GM12878 (cell line): ENCODE results near the gene MAMDC4. TPM values are rescaled to one million over a fixed set of nuclear protein-coding genes. Genes with fewer than 3 reads are reported as not detected.

Source experiments
- ATAC-seq: fragments of 200-7000 bp; cut with Tn5 transposase; 3 replicates; pipeline ENCODE4 v1.9.1; 2020; ENCODE audit warnings: mild to moderate bottlenecking, moderate library complexity
- BruUV-seq: library from RNA; stranded (reverse); fragments of 400-500 nt; replicated peaks from 2 replicates; lab custom pipeline; 2021; lab: Mats Ljungman, UMichigan
- CTCF ChIA-PET: fragments of 300-600 bp; sonication (Branson Sonifier 250); formaldehyde crosslinking; extraction: SDS; loops from one replicate; lab custom pipeline; 2021; ENCODE audit warnings: inconsistent platforms; lab: Yijun Ruan, JAX
- POLR2A ChIA-PET: fragments of 350-600 bp; formaldehyde crosslinking; extraction: SDS; loops from one replicate; lab custom pipeline; 2021; ENCODE audit warnings: inconsistent platforms; lab: Charles Lee
- RAD21 ChIA-PET: fragments of 300-600 bp; sonication (Branson Sonifier 250); formaldehyde crosslinking; loops from one replicate; lab custom pipeline; 2023; ENCODE audit warnings: antibody characterized with exemption; ENCODE audit not compliant: unreplicated experiment; lab: Charles Lee
- SMC1A ChIA-PET: fragments of 300-600 bp; sonication (Branson Sonifier 250); formaldehyde crosslinking; loops from one replicate; lab custom pipeline; 2023; ENCODE audit not compliant: unreplicated experiment, uncharacterized antibody; lab: Charles Lee
- DNase-seq: peaks from one replicate; pipeline ENCODE4 v3.0.0-alpha.2; 2011; ENCODE audit warnings: low read depth, low spot score
- FAIRE-seq: peaks from 3 replicates; lab custom pipeline; 2011; peaks lifted over from hg19 to GRCh38; lab: Jason Lieb, UNC
- H2AFZ ChIP-seq: 2 replicates; pipeline ENCODE4 v1.6.0; 2011; ENCODE audit warnings: low read depth, low read length, control low read depth; ENCODE audit not compliant: control insufficient read depth
- H3K27ac ChIP-seq: 2 replicates; pipeline ENCODE4 v1.5.1; 2011; ENCODE audit warnings: control low read depth; ENCODE audit not compliant: control insufficient read depth, insufficient read depth
- H3K27me3 ChIP-seq, 2 experiments: replicated peaks in 1 of 2; 2 replicates each; pipeline versions ENCODE4 v1.6.0 to v1.6.1; 2011; ENCODE audit warnings: low read length in 1 of 2; ENCODE audit not compliant: control insufficient read depth in 2 of 2, insufficient read depth in 2 of 2
- H3K36me3 ChIP-seq, 2 experiments: 2 replicates each; pipeline ENCODE4 v1.5.1; 2011; ENCODE audit warnings: low read length in 1 of 2; ENCODE audit not compliant: control insufficient read depth in 2 of 2, insufficient read depth in 2 of 2
- H3K4me1 ChIP-seq: 2 replicates; pipeline ENCODE4 v1.6.1; 2011; ENCODE audit warnings: mild to moderate bottlenecking, low read length, moderate library complexity, mixed read lengths; ENCODE audit not compliant: control insufficient read depth, insufficient read depth
- H3K4me2 ChIP-seq: 2 replicates; pipeline ENCODE4 v1.6.0; 2011; ENCODE audit warnings: control low read depth; ENCODE audit not compliant: control insufficient read depth, insufficient read depth
- H3K4me3 ChIP-seq: fragments of 200-600 bp; sonication (generic); 2 replicates; pipeline ENCODE4 v1.5.1; 2016
- H3K79me2 ChIP-seq: 2 replicates; pipeline ENCODE4 v1.6.0; 2011; ENCODE audit warnings: low read length; ENCODE audit not compliant: control insufficient read depth, insufficient read depth
- H3K9ac ChIP-seq: 2 replicates; pipeline ENCODE4 v1.8.0; 2011; ENCODE audit warnings: low read length, control low read depth, mixed read lengths; ENCODE audit not compliant: control insufficient read depth, insufficient read depth
- H3K9me3 ChIP-seq: replicated peaks from 3 replicates; pipeline ENCODE4 v1.5.1; 2011; ENCODE audit warnings: mild to moderate bottlenecking, low read length; ENCODE audit not compliant: control insufficient read depth, insufficient read depth
- H4K20me1 ChIP-seq: 2 replicates; pipeline ENCODE4 v1.6.0; 2011; ENCODE audit not compliant: control insufficient read depth, insufficient read depth
- CBX3 ChIP-seq: fragments of 200-600 bp; sonication (generic); IDR thresholded peaks from 2 replicates; pipeline ENCODE4 v1.6.1; 2016; ENCODE audit warnings: low read depth, borderline replicate concordance
- PAX8 ChIP-seq: fragments of 450-650 bp; IDR thresholded peaks from 2 replicates; pipeline ENCODE4 v1.6.1; 2017; ENCODE audit warnings: mild to moderate bottlenecking, moderate library complexity
- POLR2AphosphoS5 ChIP-seq: IDR thresholded peaks from 2 replicates; pipeline ENCODE4 v1.6.1; 2011; ENCODE audit warnings: mild to moderate bottlenecking, low read length, inconsistent platforms
- RBBP5 ChIP-seq: fragments of 200-600 bp; sonication (generic); conservative IDR thresholded peaks from 2 replicates; pipeline ENCODE4 v1.6.1; 2016
- WGBS: methylation state at CpG from one replicate; pipeline ENCODE4 v1.1.6; 2016; ENCODE audit warnings: low lambda C conversion rate; ENCODE audit not compliant: insufficient replicate concordance, insufficient coverage; ENCODE audit errors: missing lambda C conversion rate; 5-methylcytosine and 5-hydroxymethylcytosine counted together
- in situ Hi-C: fragments of 300-500 bp; cut with MboI; formaldehyde crosslinking; loops from 9 replicates; pipeline ENCODE4 v1.14.3; 2018; ENCODE audit warnings: mixed read lengths
- intact Hi-C: fragments of 100-400 bp; cut with micrococcal nuclease; formaldehyde crosslinking; loops from one replicate; pipeline ENCODE4 v1.14.2; 2022; ENCODE audit not compliant: unreplicated experiment
- polyA plus RNA-seq, 11 experiments: library from polyadenylated mRNA; depleted of rRNA in 4 of 11; unstranded in 6 of 11; stranded (reverse) in 5 of 11; fragments of >200 nt; fragmentation: Nextera tagmentation in 4 of 11; fragmentation: Illumina TruSeq in 1 of 11; extraction: Ambion mirVana in 4 of 11; extraction: Trizol in 1 of 11; gene quantifications; 1 replicate in 1 of 11; 2 replicates in 10 of 11; pipeline versions ENCODE4 v1.2.1 to v1.2.3, GENCODE V29; 2011 to 2016; ENCODE audit warnings: inconsistent platforms in 2 of 11, missing spikeins in 2 of 11, low read depth in 1 of 11
- total RNA-seq, 4 experiments: library from RNA; depleted of rRNA in 3 of 4; stranded (reverse); fragments of >200 nt in 3 of 4; fragmentation: Illumina TruSeq in 1 of 4; extraction: Trizol in 1 of 4; gene quantifications; 2 replicates each; pipeline versions ENCODE4 v1.2.1 to v1.2.3, GENCODE V29; 2013 to 2021
- TF ChIP-seq, protein P1 (sequence below): fragments of 450-650 bp; IDR thresholded peaks from 2 replicates; pipeline ENCODE4 v1.6.1; 2017; ENCODE audit warnings: mild to moderate bottlenecking, moderate library complexity

Gene MAMDC4
- total and polyA plus RNA-seq, 10 of the 15 experiments (the other 5 are each of a cell fraction or from before 2014, with no cell fraction given), result 0.22 to 5.7 (median 2.4) TPM; not detected in 1

DNA sequence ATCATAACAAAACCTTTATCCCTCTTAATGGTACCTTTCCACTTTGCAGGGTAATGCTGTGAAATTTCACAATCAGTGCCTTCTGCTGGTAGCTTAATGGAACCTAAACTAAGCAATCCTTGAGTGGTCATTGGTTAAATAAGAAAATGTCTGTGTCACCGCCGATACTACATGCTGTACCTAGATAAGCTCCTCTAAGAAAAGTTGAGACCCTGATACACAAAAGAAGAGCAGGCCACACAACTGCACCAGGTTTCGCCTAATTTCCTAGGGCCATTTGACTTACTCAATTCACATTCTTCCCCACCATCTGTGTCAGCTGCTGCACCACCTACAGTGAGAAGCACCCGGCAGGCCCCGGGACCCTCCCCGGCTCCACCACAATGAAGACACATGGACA, 23.0 kb downstream of the MAMDC4 start:
- 89% methylated on average over 6 of the region's 6 CpGs for WGBS
- in situ Hi-C loops (no loop called here), intact Hi-C loops (no loop called here)
- ChIA-PET SMC1A (no interaction called here), RAD21 (no interaction called here), CTCF (no interaction called here), POLR2A (no interaction called here)
- no peaks in the 10 kb centered on the region for H4K20me1 ChIP-seq
- no peaks in the 10 kb centered on the region for H3K79me2 ChIP-seq
- no peak for FAIRE-seq
- H3K4me1 ChIP-seq, result no peaks in the 10 kb centered on the region; the same call in 1 of the 2 replicates
- no peak overlapping the region for H3K4me3 ChIP-seq
- no peaks in the 10 kb centered on the region for H3K36me3 ChIP-seq
- H3K27ac ChIP-seq, result no peak overlapping the region
- no peaks in the 10 kb centered on the region for H3K27me3 ChIP-seq
- H2AFZ ChIP-seq, result no peak overlapping the region
- no peak for ATAC-seq
- BruUV-seq, result no TSS peak
- H3K9me3 ChIP-seq, result peaks cover 5% of the 10 kb centered on the region; the same call in 1 of the 3 replicates
- TF ChIP-seq POLR2AphosphoS5 (no peak), RBBP5 (no peak), CBX3 (no peak), PAX8 (no peak)
- TF ChIP-seq, protein P1, sequence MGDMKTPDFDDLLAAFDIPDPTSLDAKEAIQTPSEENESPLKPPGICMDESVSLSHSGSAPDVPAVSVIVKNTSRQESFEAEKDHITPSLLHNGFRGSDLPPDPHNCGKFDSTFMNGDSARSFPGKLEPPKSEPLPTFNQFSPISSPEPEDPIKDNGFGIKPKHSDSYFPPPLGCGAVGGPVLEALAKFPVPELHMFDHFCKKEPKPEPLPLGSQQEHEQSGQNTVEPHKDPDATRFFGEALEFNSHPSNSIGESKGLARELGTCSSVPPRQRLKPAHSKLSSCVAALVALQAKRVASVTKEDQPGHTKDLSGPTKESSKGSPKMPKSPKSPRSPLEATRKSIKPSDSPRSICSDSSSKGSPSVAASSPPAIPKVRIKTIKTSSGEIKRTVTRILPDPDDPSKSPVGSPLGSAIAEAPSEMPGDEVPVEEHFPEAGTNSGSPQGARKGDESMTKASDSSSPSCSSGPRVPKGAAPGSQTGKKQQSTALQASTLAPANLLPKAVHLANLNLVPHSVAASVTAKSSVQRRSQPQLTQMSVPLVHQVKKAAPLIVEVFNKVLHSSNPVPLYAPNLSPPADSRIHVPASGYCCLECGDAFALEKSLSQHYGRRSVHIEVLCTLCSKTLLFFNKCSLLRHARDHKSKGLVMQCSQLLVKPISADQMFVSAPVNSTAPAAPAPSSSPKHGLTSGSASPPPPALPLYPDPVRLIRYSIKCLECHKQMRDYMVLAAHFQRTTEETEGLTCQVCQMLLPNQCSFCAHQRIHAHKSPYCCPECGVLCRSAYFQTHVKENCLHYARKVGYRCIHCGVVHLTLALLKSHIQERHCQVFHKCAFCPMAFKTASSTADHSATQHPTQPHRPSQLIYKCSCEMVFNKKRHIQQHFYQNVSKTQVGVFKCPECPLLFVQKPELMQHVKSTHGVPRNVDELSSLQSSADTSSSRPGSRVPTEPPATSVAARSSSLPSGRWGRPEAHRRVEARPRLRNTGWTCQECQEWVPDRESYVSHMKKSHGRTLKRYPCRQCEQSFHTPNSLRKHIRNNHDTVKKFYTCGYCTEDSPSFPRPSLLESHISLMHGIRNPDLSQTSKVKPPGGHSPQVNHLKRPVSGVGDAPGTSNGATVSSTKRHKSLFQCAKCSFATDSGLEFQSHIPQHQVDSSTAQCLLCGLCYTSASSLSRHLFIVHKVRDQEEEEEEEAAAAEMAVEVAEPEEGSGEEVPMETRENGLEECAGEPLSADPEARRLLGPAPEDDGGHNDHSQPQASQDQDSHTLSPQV, result no peak
- H3K4me2 ChIP-seq, result no peak overlapping the region
- no peak for DNase-seq
- no peak overlapping the region for H3K9ac ChIP-seq
